HEK293 (cell line): ENCODE measurements around the gene TIGD4.

ENCODE experiments used
- CTCF ChIP-seq: fragments of 450-650 bp; formaldehyde crosslinking; IDR thresholded peaks from 2 replicates; pipeline ENCODE4 v1.5.1; 2016; ENCODE audit warnings: missing biosample characterization, missing genetic modification characterization
- ZNF18 ChIP-seq: fragments of 450-650 bp; formaldehyde crosslinking; IDR thresholded peaks from 2 replicates; pipeline ENCODE4 v1.5.1; 2016; ENCODE audit warnings: missing biosample characterization, missing genetic modification characterization
- ZNF202 ChIP-seq: fragments of 450-650 bp; formaldehyde crosslinking; IDR thresholded peaks from 2 replicates; pipeline ENCODE4 v1.5.1; 2016; ENCODE audit warnings: missing biosample characterization, missing genetic modification characterization, borderline replicate concordance
- ZNF48 ChIP-seq: fragments of 450-650 bp; formaldehyde crosslinking; IDR thresholded peaks from 2 replicates; pipeline ENCODE4 v1.5.1; 2016; ENCODE audit warnings: missing biosample characterization, missing genetic modification characterization
- ZNF529 ChIP-seq: fragments of 450-650 bp; formaldehyde crosslinking; IDR thresholded peaks from 2 replicates; pipeline ENCODE4 v1.5.1; 2017; ENCODE audit warnings: missing genetic modification characterization, missing biosample characterization; ENCODE audit not compliant: insufficient replicate concordance
- ZNF792 ChIP-seq: fragments of 450-650 bp; formaldehyde crosslinking; IDR thresholded peaks from 2 replicates; pipeline ENCODE4 v1.5.1; 2016; ENCODE audit warnings: missing biosample characterization, missing genetic modification characterization

- TF ChIP-seq CTCF (tag by site-specific recombination), result no peak
- no peak for TF ChIP-seq ZNF202 (tag by site-specific recombination)
- TF ChIP-seq ZNF529 (tag by site-specific recombination), result no peak
- no peak for TF ChIP-seq ZNF792 (tag by site-specific recombination)
- no peak for TF ChIP-seq ZNF48 (tag by site-specific recombination)
- no peak for TF ChIP-seq ZNF18 (tag by site-specific recombination)
Measured at GRCh38 chr4:152828122-152828521, 48.6 kb upstream of the TIGD4 start.
